ENCODE measurements around the gene CAP2.
"Not testable (repeated sequence)": the region's sequence is repeated elsewhere in the genome, so short reads cannot be mapped to it uniquely, and the experiment has no call there.

The CAP2 gene

GRCh38 chr6:17574866-17575560 is 181.6 kb downstream of the CAP2 start:
- in situ Hi-C loops (cut with HindIII; ENCODE audit: low sequenced_read_pairs): no loop called here
- TF ChIP-seq CTCF (IDR thresholded peaks at IDR 0.05; ENCODE audit: low read depth, low read length, missing control alignments): no peak
- peak; percentile 76 for DNase-seq (ENCODE audit: low read depth)
- H3K4me3 ChIP-seq (ENCODE audit: low read depth, low read length): no peak overlapping the region

GRCh38 chr6:17577059-17577458 is 183.7 kb downstream of the CAP2 start:
- in situ Hi-C loops (cut with HindIII; ENCODE audit: low sequenced_read_pairs): no loop called here
- DNase-seq (ENCODE audit: low read depth): no peak
- TF ChIP-seq CTCF (IDR thresholded peaks at IDR 0.05; ENCODE audit: low read depth, low read length, missing control alignments): no peak
- no peak overlapping the region for H3K4me3 ChIP-seq (ENCODE audit: low read depth, low read length)

GRCh38 chr6:17580518-17581048 is 187.2 kb downstream of the CAP2 start:
- TF ChIP-seq CTCF (IDR thresholded peaks at IDR 0.05; ENCODE audit: low read depth, low read length, missing control alignments): no peak
- in situ Hi-C loops (cut with HindIII; ENCODE audit: low sequenced_read_pairs): no loop called here
- peak; percentile 11 for DNase-seq (ENCODE audit: low read depth)

GRCh38 chr6:17581282-17581681 is 187.9 kb downstream of the CAP2 start:
- DNase-seq (ENCODE audit: low read depth); H3K4me3 ChIP-seq (ENCODE audit: low read depth, low read length); in situ Hi-C loops (cut with HindIII; ENCODE audit: low sequenced_read_pairs): not testable (repeated sequence)

More at GRCh38 chr6:17580518-17581048, 187.2 kb downstream of the CAP2 start:
- H3K4me3 ChIP-seq (ENCODE audit: low read depth, low read length): peak overlapping the region; percentile 57

DNA sequence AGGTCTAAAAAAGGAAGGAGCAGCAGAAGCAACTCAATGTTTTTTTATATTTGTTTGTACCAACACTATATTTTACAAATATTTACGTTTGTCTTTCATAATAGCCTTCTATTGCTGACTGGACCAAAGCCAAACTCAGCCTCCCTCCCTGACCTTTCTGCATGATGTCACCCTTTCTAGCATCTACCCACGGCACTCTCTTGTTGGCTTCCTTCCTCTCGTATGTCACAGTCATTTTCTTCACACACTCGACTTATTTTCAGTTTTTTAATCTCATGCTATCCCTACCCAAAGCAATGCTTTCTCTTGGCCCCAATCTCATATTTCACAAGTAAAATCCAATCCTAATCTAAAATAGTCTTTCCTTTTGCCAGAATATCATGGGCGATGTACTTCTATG is 190.4 kb downstream of the CAP2 start:
- no peak overlapping the region for H3K4me3 ChIP-seq (ENCODE audit: low read depth, low read length)
- TF ChIP-seq CTCF (IDR thresholded peaks at IDR 0.05; ENCODE audit: low read depth, low read length, missing control alignments): no peak
- in situ Hi-C loops (cut with HindIII; ENCODE audit: low sequenced_read_pairs): no loop called here
- no peak for DNase-seq (ENCODE audit: low read depth)

GRCh38 chr6:17584241-17584803 is 190.9 kb downstream of the CAP2 start:
- in situ Hi-C loops (cut with HindIII; ENCODE audit: low sequenced_read_pairs): no loop called here
- peak; percentile 70 for DNase-seq (ENCODE audit: low read depth)
- H3K4me3 ChIP-seq (ENCODE audit: low read depth, low read length): no peak overlapping the region
- TF ChIP-seq CTCF (IDR thresholded peaks at IDR 0.05; ENCODE audit: low read depth, low read length, missing control alignments): peak; percentile 71
